Testis (tissue), 3 donors: ENCODE data around the gene INPP5A. TPM values are rescaled to one million over a fixed set of nuclear protein-coding genes. Genes with fewer than 3 reads are reported as not detected.

Source experiments
- DNase-seq: peaks from one replicate; pipeline ENCODE4 v3.0.0-alpha.2; 2019
- H3K27ac ChIP-seq, 2 donors: fragments of 200-600 bp; sonication (generic); one replicate each; pipeline ENCODE4 v1.5.1; 2019
- H3K27me3 ChIP-seq: fragments of 200-600 bp; sonication (generic); one replicate; pipeline ENCODE4 v1.5.1; 2019
- H3K36me3 ChIP-seq: fragments of 200-600 bp; sonication (generic); one replicate; pipeline ENCODE4 v1.5.1; 2017; ENCODE audit warnings: low read depth; ENCODE audit errors: missing control alignments
- H3K4me1 ChIP-seq: fragments of 200-600 bp; sonication (generic); one replicate; pipeline ENCODE4 v1.5.1; 2019
- H3K4me3 ChIP-seq, 2 donors: fragments of 200-600 bp; sonication (generic); one replicate each; pipeline ENCODE4 v1.5.1; 2017 to 2019
- H3K9me3 ChIP-seq: fragments of 200-600 bp; sonication (generic); one replicate; pipeline ENCODE4 v1.5.1; 2017
- POLR2A ChIP-seq: fragments of 450-650 bp; IDR thresholded peaks from one replicate; pipeline ENCODE4 v1.6.1; 2017; ENCODE audit warnings: antibody characterized with exemption, mild to moderate bottlenecking, moderate library complexity
- WGBS, 2 donors: methylation state at CpG; one replicate each; pipeline ENCODE4 v1.1.5; 2018; 5-methylcytosine and 5-hydroxymethylcytosine counted together
- intact Hi-C: fragments of 100-400 bp; cut with DNase I; formaldehyde crosslinking; loops from one replicate; pipeline ENCODE4 v1.15.1; 2023; ENCODE audit warnings: low total_unique reads
- polyA plus RNA-seq: library from polyadenylated mRNA; stranded (reverse); fragments of 350-450 nt; fragmentation: Illumina TruSeq; extraction: RNeasy Lipid Tissue Mini Kit (QIAGEN cat#74804); gene quantifications from one replicate; pipeline ENCODE4 v1.2.3, GENCODE V29; 2014; ENCODE audit warnings: low read depth, low replicate concordance; ENCODE audit not compliant: insufficient read depth
- total RNA-seq, 2 donors: library from RNA; depleted of rRNA; stranded (reverse); fragments of >200 nt; gene quantifications; one replicate each; pipeline ENCODE4 v1.2.3, GENCODE V29; 2016
- TF ChIP-seq, protein P1 (sequence below), 3 experiments: fragments of 450-650 bp in 2 of 3; fragments of 200-600 bp in 1 of 3; sonication (generic) in 1 of 3; IDR thresholded peaks; one replicate each; pipeline ENCODE4 v1.5.1; 2016 to 2019; ENCODE audit warnings: antibody characterized with exemption in 3 of 3, mild to moderate bottlenecking in 2 of 3, moderate library complexity in 1 of 3

INPP5A gene
- total and polyA plus RNA-seq, 3 donors from 2014 or later, result 54.1 to 103 (median 73.0) TPM

DNA sequence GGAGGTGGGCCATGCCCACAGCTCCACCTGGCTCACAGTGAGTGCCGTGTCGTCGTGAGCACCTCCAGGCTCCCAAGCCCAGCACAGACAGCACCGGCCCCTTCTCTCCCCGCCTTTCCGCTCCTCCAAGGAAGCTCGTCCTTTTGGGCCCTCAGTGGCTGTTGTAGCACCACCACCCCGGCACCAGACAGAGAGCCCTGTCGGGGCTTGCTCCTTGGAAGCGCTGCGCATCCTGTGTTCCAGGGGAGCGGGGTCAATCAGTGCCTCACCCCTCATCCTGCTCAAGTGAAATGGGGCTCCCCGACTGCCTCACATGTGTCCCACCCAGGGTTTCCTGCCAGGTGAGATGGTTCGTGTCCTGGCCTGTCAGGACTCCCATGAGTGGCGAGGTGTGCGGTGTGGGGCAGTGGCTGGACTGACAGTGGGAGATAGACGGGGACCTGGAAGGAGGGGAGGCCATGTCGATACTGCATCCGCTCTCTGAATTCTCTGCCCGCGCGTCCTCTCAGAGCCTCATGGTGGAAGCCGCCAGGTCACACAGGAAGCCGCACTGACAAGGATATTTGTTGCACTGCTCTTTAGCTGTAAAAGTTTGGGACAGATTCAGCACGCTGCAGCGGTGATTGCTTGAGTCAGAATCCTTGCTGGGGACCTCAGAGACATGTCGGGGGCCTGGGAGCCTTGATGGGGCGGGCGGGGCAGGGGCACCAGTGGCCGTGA, 107.1 kb downstream of the INPP5A start:
- TF ChIP-seq, protein P1, sequence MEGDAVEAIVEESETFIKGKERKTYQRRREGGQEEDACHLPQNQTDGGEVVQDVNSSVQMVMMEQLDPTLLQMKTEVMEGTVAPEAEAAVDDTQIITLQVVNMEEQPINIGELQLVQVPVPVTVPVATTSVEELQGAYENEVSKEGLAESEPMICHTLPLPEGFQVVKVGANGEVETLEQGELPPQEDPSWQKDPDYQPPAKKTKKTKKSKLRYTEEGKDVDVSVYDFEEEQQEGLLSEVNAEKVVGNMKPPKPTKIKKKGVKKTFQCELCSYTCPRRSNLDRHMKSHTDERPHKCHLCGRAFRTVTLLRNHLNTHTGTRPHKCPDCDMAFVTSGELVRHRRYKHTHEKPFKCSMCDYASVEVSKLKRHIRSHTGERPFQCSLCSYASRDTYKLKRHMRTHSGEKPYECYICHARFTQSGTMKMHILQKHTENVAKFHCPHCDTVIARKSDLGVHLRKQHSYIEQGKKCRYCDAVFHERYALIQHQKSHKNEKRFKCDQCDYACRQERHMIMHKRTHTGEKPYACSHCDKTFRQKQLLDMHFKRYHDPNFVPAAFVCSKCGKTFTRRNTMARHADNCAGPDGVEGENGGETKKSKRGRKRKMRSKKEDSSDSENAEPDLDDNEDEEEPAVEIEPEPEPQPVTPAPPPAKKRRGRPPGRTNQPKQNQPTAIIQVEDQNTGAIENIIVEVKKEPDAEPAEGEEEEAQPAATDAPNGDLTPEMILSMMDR (IDR thresholded peaks at IDR 0.05), result no peak
- no peak for TF ChIP-seq POLR2A
- Histone ChIP-seq H3K9me3 (no peaks in the 10 kb centered on the region), H3K4me3 (no peak overlapping the region), H3K4me1 (peaks cover 8% of the 10 kb centered on the region), H3K36me3 (no peaks in the 10 kb centered on the region), H3K27ac (no peak overlapping the region), H3K27me3 (no peaks in the 10 kb centered on the region)
- DNase-seq, result no peak
- intact Hi-C loops, result no loop called here
- 91 to 94% methylated on average over 23 to 30 of the region's 30 CpGs for WGBS, 2 donors

DNA sequence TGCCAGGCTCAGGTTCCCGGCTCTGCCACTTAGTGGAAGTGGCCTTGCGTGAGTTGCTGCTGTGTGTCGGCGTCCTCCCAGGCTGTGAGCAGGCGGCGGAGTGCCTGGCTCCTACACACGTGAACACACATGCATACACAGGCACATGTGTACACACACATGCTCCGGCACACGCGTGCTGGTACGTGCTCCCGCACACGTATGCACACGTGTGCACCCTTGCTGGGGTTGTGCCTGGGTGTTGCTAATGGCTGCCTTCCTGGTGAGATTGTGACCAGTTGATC, 107.6 kb downstream of the INPP5A start:
- H3K27ac ChIP-seq, result no peak overlapping the region
- intact Hi-C loops, result no loop called here
- peaks cover 8% of the 10 kb centered on the region for H3K4me1 ChIP-seq
- no peak for DNase-seq
- TF ChIP-seq POLR2A, result no peak
- TF ChIP-seq, protein P1 (IDR thresholded peaks at IDR 0.05), result no peak
- no peaks in the 10 kb centered on the region for H3K9me3 ChIP-seq
- H3K36me3 ChIP-seq, result no peaks in the 10 kb centered on the region
- 98 to 100% methylated on average over 5 to 14 of the region's 14 CpGs for WGBS, 2 donors
- no peak overlapping the region for H3K4me3 ChIP-seq
- H3K27me3 ChIP-seq, result no peaks in the 10 kb centered on the region

- H3K27ac ChIP-seq, result no peak overlapping the region
- intact Hi-C loops, result no loop called here
- no peak for DNase-seq
- H3K4me1 ChIP-seq, result peaks cover 8% of the 10 kb centered on the region
- WGBS, 2 donors, result 84 to 90% methylated on average over 15 to 36 of the region's 36 CpGs
- no peaks in the 10 kb centered on the region for H3K36me3 ChIP-seq
- no peaks in the 10 kb centered on the region for H3K27me3 ChIP-seq
- H3K9me3 ChIP-seq, result no peaks in the 10 kb centered on the region
- no peak overlapping the region for H3K4me3 ChIP-seq
- TF ChIP-seq, protein P1 (IDR thresholded peaks at IDR 0.05), result no peak
These were observed 108.2 kb downstream of the INPP5A start for GRCh38 chr10:132645630-132646442.

DNA sequence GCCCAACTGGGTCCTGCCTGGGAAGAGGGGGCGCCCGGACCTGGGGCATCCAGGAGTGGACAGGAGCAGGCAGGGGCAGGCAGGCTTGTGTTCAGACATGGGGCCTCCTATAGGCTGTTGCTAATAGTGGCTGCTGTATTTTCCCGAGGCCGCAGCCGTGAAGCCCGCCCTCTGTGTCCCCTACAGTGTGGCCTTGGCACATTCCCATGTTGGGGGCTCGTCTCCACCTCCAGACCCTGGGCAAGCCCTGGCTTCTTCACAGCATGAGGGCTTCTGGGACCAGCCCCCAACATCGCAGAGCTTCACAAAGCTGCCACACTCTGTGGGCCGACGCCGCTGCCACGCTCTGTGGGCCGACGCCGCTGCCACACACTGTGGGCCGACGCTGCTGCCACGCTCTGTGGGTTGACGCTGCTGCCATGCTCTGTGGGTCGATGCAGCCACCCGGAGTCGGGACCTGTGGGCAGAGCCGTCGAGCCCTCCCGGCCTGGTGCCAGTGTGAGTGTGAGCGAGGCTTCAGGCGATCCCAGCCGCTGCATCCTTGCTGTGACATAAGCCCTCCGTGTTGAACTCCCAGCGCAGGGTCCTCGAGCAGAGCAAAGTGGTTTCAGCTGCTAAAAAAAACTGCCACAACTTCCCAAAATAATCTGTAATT, 109.0 kb downstream of the INPP5A start:
- intact Hi-C loops, result no loop called here
- DNase-seq, result no peak
- H3K27ac ChIP-seq, result no peak overlapping the region
- H3K27me3 ChIP-seq, result no peaks in the 10 kb centered on the region
- no peaks in the 10 kb centered on the region for H3K9me3 ChIP-seq
- no peak overlapping the region for H3K4me3 ChIP-seq
- no peak for TF ChIP-seq POLR2A
- TF ChIP-seq, protein P1 (IDR thresholded peaks at IDR 0.05), result no peak
- H3K4me1 ChIP-seq, result peaks cover 8% of the 10 kb centered on the region
- WGBS, 2 donors, result 95 to 98% methylated on average over 23 to 31 of the region's 31 CpGs
- no peaks in the 10 kb centered on the region for H3K36me3 ChIP-seq
